ENCODE results near the gene SV2B.

SV2B gene, protein sequence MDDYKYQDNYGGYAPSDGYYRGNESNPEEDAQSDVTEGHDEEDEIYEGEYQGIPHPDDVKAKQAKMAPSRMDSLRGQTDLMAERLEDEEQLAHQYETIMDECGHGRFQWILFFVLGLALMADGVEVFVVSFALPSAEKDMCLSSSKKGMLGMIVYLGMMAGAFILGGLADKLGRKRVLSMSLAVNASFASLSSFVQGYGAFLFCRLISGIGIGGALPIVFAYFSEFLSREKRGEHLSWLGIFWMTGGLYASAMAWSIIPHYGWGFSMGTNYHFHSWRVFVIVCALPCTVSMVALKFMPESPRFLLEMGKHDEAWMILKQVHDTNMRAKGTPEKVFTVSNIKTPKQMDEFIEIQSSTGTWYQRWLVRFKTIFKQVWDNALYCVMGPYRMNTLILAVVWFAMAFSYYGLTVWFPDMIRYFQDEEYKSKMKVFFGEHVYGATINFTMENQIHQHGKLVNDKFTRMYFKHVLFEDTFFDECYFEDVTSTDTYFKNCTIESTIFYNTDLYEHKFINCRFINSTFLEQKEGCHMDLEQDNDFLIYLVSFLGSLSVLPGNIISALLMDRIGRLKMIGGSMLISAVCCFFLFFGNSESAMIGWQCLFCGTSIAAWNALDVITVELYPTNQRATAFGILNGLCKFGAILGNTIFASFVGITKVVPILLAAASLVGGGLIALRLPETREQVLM

GRCh38 chr15:91099995-91100813, at the start of gene SV2B:
Gene SV2B (plus strand): TSS chr15:91100257. CDS start chr15:91226264, 126,007 bp downstream.
- Histone ChIP-seq H3K9ac (peak within 1 kb of the TSS; percentile 13; the same call in 1 of the 2 replicates), H3K79me2 (ENCODE audit: insufficient read depth, low read depth) (no peaks in the 10 kb centered on the region), H3K27ac (no peak within 1 kb of the TSS), H3K4me2 (peak within 1 kb of the TSS; percentile 85), H4K20me1 (ENCODE audit: insufficient read depth) (no peaks in the 10 kb centered on the region), H3K4me3 (IDR thresholded peaks at IDR 0.05; ENCODE audit: insufficient read depth, low read depth, low read length) (no peak within 1 kb of the TSS), H3K27me3 (ENCODE audit: insufficient read depth, low read depth) (peaks cover 3% of the 10 kb centered on the region; the same call in 1 of the 2 replicates), H3K36me3 (ENCODE audit: insufficient read depth) (no peaks in the 10 kb centered on the region), H2AFZ (ENCODE audit: low read depth) (peak within 1 kb of the TSS; percentile 90), H3K4me1 (ENCODE audit: low read depth, poor library complexity, severe bottlenecking) (no peaks in the 10 kb centered on the region)
- TF ChIP-seq, protein P1, sequence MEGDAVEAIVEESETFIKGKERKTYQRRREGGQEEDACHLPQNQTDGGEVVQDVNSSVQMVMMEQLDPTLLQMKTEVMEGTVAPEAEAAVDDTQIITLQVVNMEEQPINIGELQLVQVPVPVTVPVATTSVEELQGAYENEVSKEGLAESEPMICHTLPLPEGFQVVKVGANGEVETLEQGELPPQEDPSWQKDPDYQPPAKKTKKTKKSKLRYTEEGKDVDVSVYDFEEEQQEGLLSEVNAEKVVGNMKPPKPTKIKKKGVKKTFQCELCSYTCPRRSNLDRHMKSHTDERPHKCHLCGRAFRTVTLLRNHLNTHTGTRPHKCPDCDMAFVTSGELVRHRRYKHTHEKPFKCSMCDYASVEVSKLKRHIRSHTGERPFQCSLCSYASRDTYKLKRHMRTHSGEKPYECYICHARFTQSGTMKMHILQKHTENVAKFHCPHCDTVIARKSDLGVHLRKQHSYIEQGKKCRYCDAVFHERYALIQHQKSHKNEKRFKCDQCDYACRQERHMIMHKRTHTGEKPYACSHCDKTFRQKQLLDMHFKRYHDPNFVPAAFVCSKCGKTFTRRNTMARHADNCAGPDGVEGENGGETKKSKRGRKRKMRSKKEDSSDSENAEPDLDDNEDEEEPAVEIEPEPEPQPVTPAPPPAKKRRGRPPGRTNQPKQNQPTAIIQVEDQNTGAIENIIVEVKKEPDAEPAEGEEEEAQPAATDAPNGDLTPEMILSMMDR (conservative IDR thresholded peaks at IDR 0.05; ENCODE audit: low read depth, low read length): no peak

- no peaks in the 10 kb centered on the region for H3K27me3 ChIP-seq (ENCODE audit: insufficient read depth, low read depth)
Observed at GRCh38 chr15:91051248-91051647, 48.8 kb upstream of the SV2B start.

DNA sequence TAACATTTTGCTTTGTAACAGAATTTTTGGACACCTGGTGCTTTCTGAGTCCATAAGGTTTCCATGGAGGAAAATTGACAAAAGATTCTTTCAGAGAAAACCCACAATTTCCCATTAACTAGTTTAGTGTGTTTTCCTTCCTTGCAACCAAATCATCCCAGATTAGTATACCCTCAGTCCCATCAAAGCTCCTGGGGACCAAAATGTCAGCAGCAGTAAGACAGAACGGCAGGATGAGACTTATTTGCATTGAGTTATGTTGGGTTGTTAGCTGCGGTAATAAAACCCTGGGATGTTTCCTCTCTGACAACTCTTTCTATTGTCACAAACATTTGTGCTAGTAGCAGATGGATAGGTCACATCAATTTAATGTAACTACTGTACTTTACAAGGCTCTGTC, 45.2 kb upstream of the SV2B start:
- H3K4me3 ChIP-seq (IDR thresholded peaks at IDR 0.05; ENCODE audit: insufficient read depth, low read depth, low read length): no peak overlapping the region
- H3K9ac ChIP-seq: no peak overlapping the region
- TF ChIP-seq, protein P1 (conservative IDR thresholded peaks at IDR 0.05; ENCODE audit: low read depth, low read length): no peak
- H3K4me1 ChIP-seq (ENCODE audit: low read depth, poor library complexity, severe bottlenecking): no peaks in the 10 kb centered on the region
- H2AFZ ChIP-seq (ENCODE audit: low read depth): no peak overlapping the region
- no peak overlapping the region for H3K27ac ChIP-seq
- H3K79me2 ChIP-seq (ENCODE audit: insufficient read depth, low read depth): no peaks in the 10 kb centered on the region
- H3K4me2 ChIP-seq: no peak overlapping the region
- no peaks in the 10 kb centered on the region for H4K20me1 ChIP-seq (ENCODE audit: insufficient read depth)
- no peaks in the 10 kb centered on the region for H3K36me3 ChIP-seq (ENCODE audit: insufficient read depth)
- H3K27me3 ChIP-seq (ENCODE audit: insufficient read depth, low read depth): no peaks in the 10 kb centered on the region

More at GRCh38 chr15:91051248-91051647, 48.8 kb upstream of the SV2B start:
- Histone ChIP-seq H3K4me3 (IDR thresholded peaks at IDR 0.05; ENCODE audit: insufficient read depth, low read depth, low read length) (no peak overlapping the region), H3K79me2 (ENCODE audit: insufficient read depth, low read depth) (no peaks in the 10 kb centered on the region), H3K4me1 (ENCODE audit: low read depth, poor library complexity, severe bottlenecking) (peaks cover 14% of the 10 kb centered on the region), H3K36me3 (ENCODE audit: insufficient read depth) (no peaks in the 10 kb centered on the region), H3K4me2 (no peak overlapping the region), H3K27ac (no peak overlapping the region), H4K20me1 (ENCODE audit: insufficient read depth) (no peaks in the 10 kb centered on the region), H3K9ac (no peak overlapping the region), H2AFZ (ENCODE audit: low read depth) (no peak overlapping the region)
- TF ChIP-seq, protein P1 (conservative IDR thresholded peaks at IDR 0.05; ENCODE audit: low read depth, low read length): no peak

DNA sequence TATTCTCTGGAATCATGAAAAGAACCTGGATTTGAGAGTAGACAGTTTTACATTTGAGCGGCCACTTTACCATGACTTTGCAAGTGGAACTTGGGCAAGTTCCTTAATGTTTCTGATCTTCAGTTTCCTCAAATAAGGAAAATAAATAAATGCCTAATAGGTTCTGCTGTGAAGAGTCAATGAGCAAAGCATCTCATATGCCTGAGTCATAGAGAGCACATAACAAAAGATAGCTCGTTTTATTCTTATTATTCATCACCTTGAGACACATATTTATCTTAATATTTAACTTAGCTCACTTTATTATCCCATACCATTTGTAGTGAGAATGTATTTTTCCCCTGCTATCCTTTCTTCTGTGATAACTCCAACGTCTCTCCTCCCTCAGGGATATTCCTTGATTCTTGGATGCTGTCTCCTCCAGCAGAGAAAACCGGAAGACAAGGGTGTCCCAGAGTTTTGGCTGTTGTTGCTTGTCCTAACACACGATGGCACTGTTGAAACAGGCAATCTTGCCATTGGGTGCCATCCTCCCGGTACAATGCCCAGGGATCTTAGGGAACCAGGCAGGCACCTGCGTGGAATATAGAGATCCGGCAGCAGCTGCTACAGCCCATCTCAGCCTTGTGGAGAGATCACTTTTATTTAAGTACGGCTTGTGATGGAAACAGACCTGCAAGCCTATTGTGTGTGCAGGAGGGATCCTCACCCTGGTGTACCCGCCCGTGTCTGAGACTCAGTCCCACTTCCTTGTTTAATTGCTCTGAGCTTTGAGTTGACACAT, 44.3 kb upstream of the SV2B start:
- Histone ChIP-seq H3K27me3 (ENCODE audit: insufficient read depth, low read depth) (no peaks in the 10 kb centered on the region), H3K36me3 (ENCODE audit: insufficient read depth) (no peaks in the 10 kb centered on the region), H3K9ac (no peak overlapping the region), H3K4me2 (no peak overlapping the region), H3K79me2 (ENCODE audit: insufficient read depth, low read depth) (no peaks in the 10 kb centered on the region), H3K27ac (no peak overlapping the region), H2AFZ (ENCODE audit: low read depth) (no peak overlapping the region), H3K4me1 (ENCODE audit: low read depth, poor library complexity, severe bottlenecking) (no peaks in the 10 kb centered on the region), H4K20me1 (ENCODE audit: insufficient read depth) (no peaks in the 10 kb centered on the region), H3K4me3 (IDR thresholded peaks at IDR 0.05; ENCODE audit: insufficient read depth, low read depth, low read length) (no peak overlapping the region)
- TF ChIP-seq, protein P1 (conservative IDR thresholded peaks at IDR 0.05; ENCODE audit: low read depth, low read length): peak; percentile 87
